IMR-90 (cell line): ENCODE measurements around the gene CYBRD1. TPM values are rescaled to one million over a fixed set of nuclear protein-coding genes. Genes with fewer than 3 reads are reported as not detected.

Experiments used
- ATAC-seq: fragments of 200-7000 bp; cut with Tn5 transposase; 2 replicates; pipeline ENCODE4 v1.9.1; 2020; ENCODE audit warnings: low read depth, mild to moderate bottlenecking, moderate library complexity
- BruUV-seq: library from RNA; stranded (reverse); fragments of 400-500 nt; replicated peaks from 2 replicates; lab custom pipeline; 2021; lab: Mats Ljungman, UMichigan
- CTCF ChIA-PET: fragments of 300-600 bp; formaldehyde crosslinking; extraction: SDS; loops from one replicate; lab custom pipeline; 2021; ENCODE audit warnings: antibody characterized with exemption; lab: Yijun Ruan, JAX
- POLR2A ChIA-PET: fragments of 300-600 bp; sonication (Branson Sonifier 250); formaldehyde crosslinking; loops from one replicate; lab custom pipeline; 2022; ENCODE audit warnings: antibody characterized with exemption; ENCODE audit not compliant: unreplicated experiment; lab: Charles Lee
- DNase-seq: peaks from one replicate; pipeline ENCODE4 v3.0.0; 2013
- H2AFZ ChIP-seq: replicated peaks from 2 replicates; pipeline ENCODE3; 2013; ENCODE audit warnings: low read length, mild to moderate bottlenecking; ENCODE audit not compliant: poor library complexity
- H2AK5ac ChIP-seq: 2 replicates; pipeline ENCODE4 v1.6.1; 2013; ENCODE audit warnings: low read depth, low read length, inconsistent platforms
- H2AK9ac ChIP-seq: replicated peaks from 2 replicates; pipeline ENCODE3; 2013; ENCODE audit warnings: mild to moderate bottlenecking, low read depth, low read length, moderate library complexity; ENCODE audit not compliant: poor library complexity
- H2BK120ac ChIP-seq: 2 replicates; pipeline ENCODE4 v1.6.1; 2013; ENCODE audit warnings: low read depth, low read length, inconsistent platforms
- H2BK15ac ChIP-seq: 3 replicates; pipeline ENCODE4 v1.6.1; 2013; ENCODE audit warnings: low read depth, low read length, inconsistent platforms
- H2BK20ac ChIP-seq: 2 replicates; pipeline ENCODE4 v1.6.1; 2013; ENCODE audit warnings: low read depth, mild to moderate bottlenecking, inconsistent platforms, low read length, moderate library complexity
- H2BK5ac ChIP-seq: 2 replicates; pipeline ENCODE4 v1.6.1; 2013; ENCODE audit warnings: mild to moderate bottlenecking, low read depth, low read length, inconsistent platforms; ENCODE audit not compliant: poor library complexity, severe bottlenecking
- H3K14ac ChIP-seq: replicated peaks from 2 replicates; pipeline ENCODE4 v1.6.1; 2013; ENCODE audit warnings: low read depth, low read length, inconsistent platforms
- H3K18ac ChIP-seq: 2 replicates; pipeline ENCODE4 v1.6.1; 2013; ENCODE audit warnings: low read depth, low read length, control low read depth
- H3K23ac ChIP-seq: 2 replicates; pipeline ENCODE4 v1.6.1; 2013; ENCODE audit warnings: low read depth, low read length, inconsistent platforms
- H3K27ac ChIP-seq: 2 replicates; pipeline ENCODE4 v1.5.1; 2013; ENCODE audit warnings: mild to moderate bottlenecking, control low read depth, low read length; ENCODE audit not compliant: insufficient read depth
- H3K27me3 ChIP-seq: 2 replicates; pipeline ENCODE4 v1.6.1; 2013; ENCODE audit warnings: low read length; ENCODE audit not compliant: control insufficient read depth, insufficient read depth
- H3K36me3 ChIP-seq: 2 replicates; pipeline ENCODE4 v1.6.1; 2013; ENCODE audit warnings: low read length, mixed read lengths; ENCODE audit not compliant: control insufficient read depth, insufficient read depth
- H3K4ac ChIP-seq: 2 replicates; pipeline ENCODE4 v1.6.1; 2013; ENCODE audit warnings: low read depth, low read length, inconsistent platforms
- H3K4me1 ChIP-seq: 2 replicates; pipeline ENCODE4 v1.6.1; 2013; ENCODE audit warnings: low read length, mixed read lengths; ENCODE audit not compliant: control insufficient read depth, insufficient read depth
- H3K4me2 ChIP-seq: 2 replicates; pipeline ENCODE4 v1.6.1; 2013; ENCODE audit warnings: low read depth, mild to moderate bottlenecking, control low read depth, low read length, moderate library complexity
- H3K4me3 ChIP-seq: 2 replicates; pipeline ENCODE4 v1.5.1; 2013; ENCODE audit warnings: low read depth, mild to moderate bottlenecking, control low read depth, low read length, moderate library complexity; ENCODE audit not compliant: insufficient read depth
- H3K56ac ChIP-seq: 2 replicates; pipeline ENCODE4 v1.6.1; 2013; ENCODE audit warnings: low read length, inconsistent platforms; ENCODE audit not compliant: insufficient read depth; ENCODE audit errors: extremely low read depth
- H3K79me1 ChIP-seq, 2 experiments: 2 replicates each; pipeline ENCODE4 v1.6.1; 2013; ENCODE audit warnings: low read length in 2 of 2, inconsistent platforms in 1 of 2, low read depth in 1 of 2
- H3K9ac ChIP-seq: 2 replicates; pipeline ENCODE4 v1.6.1; 2013; ENCODE audit warnings: low read depth, low read length, control low read depth
- H3K9me1 ChIP-seq: 2 replicates; pipeline ENCODE4 v1.6.1; 2013; ENCODE audit warnings: low read length, inconsistent platforms; ENCODE audit not compliant: insufficient read depth
- H3K9me3 ChIP-seq: 2 replicates; pipeline ENCODE4 v1.6.1; 2013; ENCODE audit warnings: low read length; ENCODE audit not compliant: control insufficient read depth, insufficient read depth
- H4K20me1 ChIP-seq: 2 replicates; pipeline ENCODE4 v1.6.1; 2013; ENCODE audit warnings: low read length, inconsistent platforms; ENCODE audit not compliant: insufficient read depth
- H4K5ac ChIP-seq: 2 replicates; pipeline ENCODE4 v1.6.1; 2013; ENCODE audit warnings: mild to moderate bottlenecking, low read depth, low read length, control low read depth
- H4K8ac ChIP-seq, 2 experiments: 2 replicates each; pipeline ENCODE4 v1.6.1; 2013; ENCODE audit warnings: low read depth in 2 of 2, low read length in 2 of 2, control low read depth in 1 of 2, inconsistent platforms in 1 of 2
- H4K91ac ChIP-seq: 2 replicates; pipeline ENCODE4 v1.6.1; 2013; ENCODE audit warnings: low read depth, low read length, inconsistent platforms; ENCODE audit not compliant: insufficient read depth
- CEBPB ChIP-seq: IDR thresholded peaks from 2 replicates; pipeline ENCODE4 v1.6.1; 2012; ENCODE audit warnings: low read depth, low read length, improper control_type of control experiment
- MAZ ChIP-seq: IDR thresholded peaks from 2 replicates; pipeline ENCODE4 v1.6.1; 2012; ENCODE audit warnings: low read depth, mild to moderate bottlenecking, low read length, improper control_type of control experiment, moderate library complexity, borderline replicate concordance
- NFE2L2 ChIP-seq: fragments of 150-350 bp; IDR thresholded peaks from 2 replicates; pipeline ENCODE4 v1.6.1; 2016; ENCODE audit warnings: low read depth, mild to moderate bottlenecking, low read length
- WGBS, 2 experiments: methylation state at CpG; one replicate each; pipeline versions ENCODE4 v1.1.5 to v1.1.7; 2013; ENCODE audit warnings: missing lambda C conversion rate in 2 of 2; ENCODE audit not compliant: insufficient read length in 1 of 2; ENCODE audit errors: extremely low coverage in 2 of 2; 5-methylcytosine and 5-hydroxymethylcytosine counted together
- dilution Hi-C: fragments of 300-500 bp; cut with HindIII; formaldehyde crosslinking; loops from one replicate; pipeline ENCODE4 v1.14.3; 2018; ENCODE audit warnings: low sequenced_read_pairs; ENCODE audit not compliant: unreplicated experiment
- in situ Hi-C: fragments of 300-500 bp; cut with MboI; formaldehyde crosslinking; loops from 3 replicates; pipeline ENCODE4 v1.14.3; 2019; ENCODE audit warnings: low sequenced_read_pairs, inconsistent platforms, mixed read lengths
- intact Hi-C: fragments of 100-400 bp; cut with micrococcal nuclease; formaldehyde crosslinking; loops from 2 replicates; pipeline ENCODE4 v1.10.0; 2022
- polyA plus RNA-seq, 3 experiments: library from polyadenylated mRNA; depleted of rRNA; stranded (reverse); fragments of >200 nt; gene quantifications; 2 replicates each; pipeline ENCODE4 v1.2.3, GENCODE V29; 2012; ENCODE audit warnings: low replicate concordance in 1 of 3
- total RNA-seq: library from RNA; depleted of rRNA; stranded (reverse); fragments of >200 nt; gene quantifications from 2 replicates; pipeline ENCODE4 v1.2.3, GENCODE V29; 2012
- TF ChIP-seq, protein P1 (sequence below): fragments of 150-350 bp; IDR thresholded peaks from 2 replicates; pipeline ENCODE4 v1.6.1; 2017; ENCODE audit warnings: mild to moderate bottlenecking, antibody characterized with exemption, low read length, low read depth

The CYBRD1 gene
- total and polyA plus RNA-seq, 2 of the 4 experiments (the other 2 are of a cell fraction) = 53.2 to 103 TPM

DNA sequence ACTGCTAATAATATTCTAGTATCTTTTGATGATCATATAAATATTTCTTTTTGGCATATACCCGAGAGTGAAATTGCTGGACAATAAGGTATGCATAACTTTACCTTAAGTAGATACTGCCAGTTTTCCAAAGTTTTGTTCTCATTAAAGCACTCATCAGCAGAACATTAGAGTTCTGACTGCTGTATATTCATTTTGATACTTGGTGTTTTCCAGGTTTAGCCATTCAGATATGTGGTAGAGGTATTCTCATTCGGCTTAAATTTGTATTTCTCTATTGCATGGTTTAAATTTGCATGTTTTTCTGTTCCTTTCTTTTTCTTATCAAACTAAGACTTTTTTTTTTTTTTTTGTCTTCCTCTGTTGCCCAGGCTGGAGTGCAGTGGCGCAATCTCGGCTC lies 18.2 kb downstream of the CYBRD1 start:
- Histone ChIP-seq H3K36me3 (peaks cover 17% of the 10 kb centered on the region), H3K14ac (no peak overlapping the region), H3K9me1 (peaks cover 3% of the 10 kb centered on the region; the same call in 1 of the 2 replicates), H3K18ac (no peak overlapping the region), H3K4me3 (no peak overlapping the region), H3K27ac (no peak overlapping the region), H4K5ac (no peak overlapping the region), H3K23ac (no peak overlapping the region), H2BK5ac (no peak overlapping the region), H2AFZ (no peak overlapping the region), H3K4me2 (no peak overlapping the region), H2BK120ac (no peak overlapping the region), H3K4ac (no peak overlapping the region), H3K27me3 (no peaks in the 10 kb centered on the region), H4K20me1 (peaks cover 3% of the 10 kb centered on the region; the same call in 1 of the 2 replicates), H3K56ac (no peak overlapping the region), H2BK20ac (no peak overlapping the region), H2BK15ac (no peak overlapping the region), H2AK5ac (no peak overlapping the region), H2AK9ac (no peak overlapping the region), H4K91ac (no peak overlapping the region), H3K4me1 (peaks cover 3% of the 10 kb centered on the region; the same call in 1 of the 2 replicates), H4K8ac (no peak overlapping the region), H3K79me1 (peaks cover 14 to 45% of the 10 kb centered on the region in 2 experiments; a peak in 3 of 4 replicates), H3K9ac (no peak overlapping the region), H3K9me3 (no peaks in the 10 kb centered on the region)
- ChIA-PET POLR2A (no interaction called here), CTCF (no interaction called here)
- BruUV-seq = no TSS peak
- TF ChIP-seq CEBPB (no peak), NFE2L2 (no peak), MAZ (no peak)
- TF ChIP-seq, protein P1, sequence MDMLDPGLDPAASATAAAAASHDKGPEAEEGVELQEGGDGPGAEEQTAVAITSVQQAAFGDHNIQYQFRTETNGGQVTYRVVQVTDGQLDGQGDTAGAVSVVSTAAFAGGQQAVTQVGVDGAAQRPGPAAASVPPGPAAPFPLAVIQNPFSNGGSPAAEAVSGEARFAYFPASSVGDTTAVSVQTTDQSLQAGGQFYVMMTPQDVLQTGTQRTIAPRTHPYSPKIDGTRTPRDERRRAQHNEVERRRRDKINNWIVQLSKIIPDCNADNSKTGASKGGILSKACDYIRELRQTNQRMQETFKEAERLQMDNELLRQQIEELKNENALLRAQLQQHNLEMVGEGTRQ = no peak
- DNase-seq (no peak), ATAC-seq (no peak)
- intact Hi-C loops (no loop called here), in situ Hi-C loops (no loop called here), dilution Hi-C loops (no loop called here)
- no CpG with 5 or more reads among the region's 4 CpGs for WGBS, 2 experiments
